ENCODE data around the gene KIF25. TPM values are rescaled to one million over a fixed set of nuclear protein-coding genes. Genes with fewer than 3 reads are reported as not detected.

Gene KIF25, protein sequence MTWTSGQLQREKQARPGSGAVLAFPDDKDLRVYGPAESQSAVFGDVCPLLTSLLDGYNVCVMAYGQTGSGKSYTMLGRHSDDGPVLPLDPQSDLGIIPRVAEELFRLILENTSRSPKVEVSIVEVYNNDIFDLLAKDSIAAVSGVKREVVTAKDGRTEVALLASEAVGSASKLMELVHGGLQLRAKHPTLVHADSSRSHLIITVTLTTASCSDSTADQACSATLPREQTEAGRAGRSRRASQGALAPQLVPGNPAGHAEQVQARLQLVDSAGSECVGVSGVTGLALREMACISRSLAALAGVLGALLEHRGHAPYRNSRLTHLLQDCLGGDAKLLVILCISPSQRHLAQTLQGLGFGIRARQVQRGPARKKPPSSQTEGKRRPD
- total RNA-seq: 0.16 TPM in 1 of 2 replicates, not detected in the other
- polyA plus RNA-seq (2012): not detected

DNA sequence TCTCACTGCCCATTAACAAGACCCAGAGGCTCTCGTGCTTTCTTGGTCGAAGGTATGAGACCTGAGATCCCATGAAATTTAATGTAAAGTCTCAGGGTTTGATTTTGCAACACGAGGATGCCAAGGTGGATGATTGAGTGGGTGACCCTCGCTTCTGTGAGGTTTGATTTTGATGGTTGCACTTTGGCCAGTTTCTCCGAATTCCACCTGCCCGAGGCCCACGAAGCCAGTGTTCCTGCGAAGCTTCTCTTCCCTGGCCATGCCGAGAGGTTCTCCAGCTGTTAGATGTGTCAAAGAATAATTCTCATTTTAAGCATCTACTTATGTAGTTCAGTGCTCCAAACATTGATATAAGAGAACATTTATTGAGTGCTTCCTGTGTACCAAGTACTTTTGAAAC, at the start of gene KIF25:
TSS of gene KIF25 (plus strand) at position 30 of the 400 bp plus-strand sequence. CDS start 31,915 bp downstream, outside the sequence.
- DNase-seq (ENCODE audit: low read depth): no peak

DNA sequence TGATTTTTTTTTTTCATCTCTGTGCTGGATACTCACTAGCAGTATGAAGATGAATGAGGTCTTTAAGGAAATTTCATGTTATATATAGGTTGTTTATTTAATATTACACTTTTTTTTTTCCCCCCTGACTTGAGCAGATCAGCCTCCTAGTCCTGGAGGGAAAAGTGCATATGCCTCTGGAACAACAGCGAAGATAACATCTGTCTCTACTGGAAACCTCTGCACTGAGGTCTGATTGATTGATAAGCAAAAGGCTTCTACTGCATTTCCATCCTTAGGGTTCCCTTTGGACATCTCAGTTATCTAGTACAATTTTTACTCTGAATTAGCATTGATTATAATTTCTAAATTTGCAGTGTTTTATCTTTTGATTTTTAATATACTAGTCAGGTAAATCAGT, 49.8 kb upstream of the KIF25 start:
- no peak for DNase-seq (ENCODE audit: low read depth)

DNA sequence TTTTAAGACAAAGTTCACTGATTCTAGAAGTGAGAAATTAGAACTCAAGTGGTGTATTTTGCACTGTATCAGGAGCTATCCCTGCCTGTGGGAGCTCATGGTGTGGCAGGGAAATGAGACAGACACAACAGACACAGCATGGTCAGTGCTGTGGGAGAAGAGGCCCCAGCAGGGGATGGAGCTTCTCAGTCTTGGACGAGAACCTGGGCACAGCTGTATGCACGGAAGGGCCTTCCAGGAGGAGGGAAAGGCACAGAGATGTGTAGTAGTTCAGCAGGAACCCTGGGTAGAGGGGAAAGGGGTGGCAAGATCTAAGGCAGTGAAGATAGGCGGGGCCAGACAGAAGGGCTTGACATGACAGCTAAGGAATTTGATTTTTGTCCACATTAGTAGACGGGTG, 48.8 kb upstream of the KIF25 start:
- no peak for DNase-seq (ENCODE audit: low read depth)

DNA sequence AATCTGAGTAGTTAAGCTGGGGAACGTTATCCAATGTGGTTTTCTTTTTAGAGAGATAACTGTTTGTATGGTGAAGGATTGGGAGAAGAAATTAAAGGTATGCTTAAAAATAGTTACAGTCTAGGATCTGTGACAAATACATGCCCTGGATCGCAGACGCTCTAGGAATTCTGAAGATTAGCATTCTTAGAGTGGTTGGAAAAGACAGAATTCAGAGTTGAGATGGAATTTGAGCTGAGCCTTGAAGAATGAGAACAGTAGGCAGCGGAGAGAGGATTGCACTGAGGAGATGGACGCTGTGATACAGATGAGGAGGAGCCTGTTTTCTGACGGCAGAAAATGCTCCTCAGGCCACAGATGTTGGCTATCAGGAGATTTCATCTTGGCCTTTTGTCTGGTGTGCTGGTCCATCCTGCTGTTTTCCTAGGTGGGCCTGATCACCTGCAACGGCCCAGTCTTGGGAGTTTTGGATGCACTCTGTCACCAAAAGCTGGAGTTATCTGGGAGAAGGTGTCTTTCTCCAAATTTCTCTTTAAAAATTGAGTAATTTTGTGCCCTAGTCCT, 48.3 kb upstream of the KIF25 start:
- DNase-seq (ENCODE audit: low read depth): no peak

DNA sequence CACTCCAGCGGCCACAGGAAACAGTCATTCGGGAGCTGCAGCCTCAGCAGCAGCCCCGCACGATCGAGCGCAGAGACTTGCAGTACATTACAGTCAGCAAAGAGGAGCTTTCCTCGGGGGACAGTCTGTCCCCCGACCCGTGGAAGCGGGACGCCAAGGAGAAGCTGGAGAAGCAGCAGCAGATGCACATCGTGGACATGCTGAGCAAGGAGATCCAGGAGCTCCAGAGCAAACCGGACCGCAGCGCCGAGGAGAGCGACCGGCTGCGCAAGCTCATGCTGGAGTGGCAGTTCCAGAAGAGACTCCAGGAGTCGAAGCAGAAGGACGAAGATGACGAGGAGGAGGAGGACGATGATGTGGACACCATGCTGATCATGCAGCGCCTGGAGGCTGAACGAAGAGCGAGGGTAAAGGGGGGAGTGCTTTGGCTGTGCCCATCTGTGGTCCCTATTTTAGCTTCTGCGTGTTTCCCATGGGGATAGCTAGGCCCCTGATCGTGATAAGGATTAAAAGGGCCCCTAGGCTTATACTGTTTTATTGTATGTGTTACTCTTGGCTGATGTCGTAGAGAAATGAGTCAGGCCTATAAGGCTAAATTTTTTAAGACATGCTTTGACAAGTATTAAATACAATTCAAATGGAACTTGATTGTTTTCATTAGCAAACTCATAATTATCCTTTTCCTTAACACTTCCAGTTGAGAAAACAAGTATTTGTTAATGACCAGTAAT, 45.5 kb upstream of the KIF25 start:
- no peak for DNase-seq (ENCODE audit: low read depth)

DNA sequence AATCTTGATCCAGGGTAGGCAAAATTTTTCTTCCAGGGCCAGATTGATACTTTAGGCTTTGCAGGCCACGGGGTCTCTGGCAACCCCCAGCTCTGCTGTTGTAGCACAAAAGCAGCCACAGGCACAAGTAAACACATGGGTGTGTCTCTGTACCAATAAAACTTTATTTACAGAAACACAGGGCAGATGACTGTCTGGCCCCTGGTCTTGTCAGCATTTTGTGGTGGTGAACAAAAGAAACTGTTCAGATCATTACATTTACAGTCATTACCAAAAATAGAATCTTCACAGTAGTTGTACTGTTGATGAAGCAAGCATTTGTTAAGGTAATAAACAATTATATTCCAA, 45.0 kb upstream of the KIF25 start:
- DNase-seq (ENCODE audit: low read depth): no peak

DNA sequence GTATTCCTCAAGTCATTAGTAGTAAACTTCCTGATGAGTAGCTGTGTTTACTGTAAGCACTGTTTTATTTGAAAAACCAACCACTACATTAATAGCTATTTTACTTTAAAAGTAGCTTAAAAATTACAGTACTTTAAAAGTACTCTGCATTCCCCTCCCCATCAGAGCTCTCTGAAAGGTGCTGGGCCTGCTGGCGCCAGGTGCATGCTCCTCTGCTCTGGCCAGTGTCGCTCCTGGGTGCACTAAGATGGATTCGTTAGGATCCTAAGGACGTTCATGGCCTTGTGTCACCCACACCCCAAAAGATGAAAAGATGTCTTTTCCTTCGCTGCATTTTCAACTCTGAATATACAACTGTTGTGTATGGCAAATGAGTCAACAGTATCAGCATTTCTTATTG, 43.9 kb upstream of the KIF25 start:
- DNase-seq (ENCODE audit: low read depth): no peak

DNA sequence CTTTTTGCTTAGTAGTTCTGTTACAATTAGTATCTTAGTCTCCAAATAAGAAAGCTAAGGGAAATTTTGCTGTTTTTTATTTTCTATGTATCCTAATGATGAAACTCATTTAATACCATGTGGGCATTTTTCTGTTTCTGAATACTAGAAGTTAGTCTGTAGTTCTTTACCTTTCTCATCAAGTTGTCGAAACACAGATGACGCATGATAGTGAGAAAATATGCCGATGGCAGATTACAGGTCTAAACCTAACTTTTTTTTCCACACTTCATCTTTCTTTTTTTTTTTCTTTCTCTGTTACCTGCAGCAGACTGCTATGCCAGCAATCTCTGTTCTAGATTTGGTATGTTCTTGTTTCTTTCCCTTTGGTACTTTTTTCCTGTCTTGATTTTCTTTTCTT, 43.3 kb upstream of the KIF25 start:
- DNase-seq (ENCODE audit: low read depth): no peak

DNA sequence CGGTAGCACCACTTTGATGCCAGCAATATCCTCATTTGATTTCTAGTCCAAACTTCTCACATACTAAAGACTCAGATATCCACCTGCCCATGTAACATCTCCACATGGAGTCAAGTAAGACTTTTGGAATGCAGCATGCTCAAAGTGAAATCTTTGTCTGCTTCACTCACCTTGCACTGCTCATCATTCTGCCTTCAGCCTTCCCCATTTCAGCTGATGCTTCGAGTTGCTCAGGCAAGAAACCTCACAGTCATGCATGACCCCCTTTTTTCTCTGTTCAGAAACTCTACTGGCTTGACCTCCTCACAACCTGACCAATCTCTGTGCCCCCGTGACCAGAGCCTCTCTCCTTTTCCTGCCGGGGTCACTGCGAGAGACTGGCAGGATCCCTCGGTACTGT, 41.0 kb upstream of the KIF25 start:
- DNase-seq (ENCODE audit: low read depth): no peak

DNA sequence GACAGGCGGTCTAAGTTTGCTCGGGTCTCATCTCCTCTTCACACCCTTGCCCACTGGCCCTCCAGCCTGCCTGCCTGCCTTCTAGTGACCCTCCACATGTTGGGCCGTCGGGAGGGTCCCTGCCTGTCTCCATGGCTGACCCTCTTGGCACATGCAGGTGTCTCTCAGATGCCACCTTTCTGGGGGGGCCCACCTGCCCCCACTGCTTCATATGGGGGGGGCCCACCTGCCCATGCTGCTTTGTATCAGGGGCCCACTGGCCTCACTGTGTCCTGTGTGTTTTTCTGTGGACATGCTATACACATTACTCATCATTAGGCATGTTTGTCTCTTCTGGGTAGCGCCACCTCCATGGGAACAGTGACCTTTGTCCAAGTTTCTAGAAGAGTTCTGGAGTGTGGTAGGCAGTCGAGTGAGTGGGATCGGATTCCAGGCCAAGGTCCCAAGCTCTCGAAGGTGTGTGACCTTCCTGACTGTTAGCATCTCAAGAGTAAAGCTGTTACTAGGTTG, 40.4 kb upstream of the KIF25 start:
- DNase-seq (ENCODE audit: low read depth): peak; percentile 17

DNA sequence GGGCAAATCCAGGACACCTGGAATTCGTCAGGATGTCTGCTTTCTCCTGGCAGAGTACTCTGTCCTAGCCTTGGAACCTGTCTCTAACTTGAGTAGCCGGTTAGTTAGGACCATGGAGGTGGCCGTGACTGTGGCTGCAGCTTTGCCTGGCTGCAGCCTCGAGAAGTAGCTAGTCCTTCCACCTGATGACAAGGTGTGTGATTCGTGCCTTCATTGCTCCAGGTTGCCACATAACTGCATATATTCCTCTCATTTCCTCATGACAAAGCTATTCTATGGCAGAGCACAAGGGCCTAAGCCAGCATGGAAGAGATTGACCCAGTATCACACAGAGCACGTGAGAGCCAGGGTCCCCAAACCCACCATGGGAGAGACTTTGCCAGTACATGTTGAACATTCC, 39.8 kb upstream of the KIF25 start:
- no peak for DNase-seq (ENCODE audit: low read depth)

DNA sequence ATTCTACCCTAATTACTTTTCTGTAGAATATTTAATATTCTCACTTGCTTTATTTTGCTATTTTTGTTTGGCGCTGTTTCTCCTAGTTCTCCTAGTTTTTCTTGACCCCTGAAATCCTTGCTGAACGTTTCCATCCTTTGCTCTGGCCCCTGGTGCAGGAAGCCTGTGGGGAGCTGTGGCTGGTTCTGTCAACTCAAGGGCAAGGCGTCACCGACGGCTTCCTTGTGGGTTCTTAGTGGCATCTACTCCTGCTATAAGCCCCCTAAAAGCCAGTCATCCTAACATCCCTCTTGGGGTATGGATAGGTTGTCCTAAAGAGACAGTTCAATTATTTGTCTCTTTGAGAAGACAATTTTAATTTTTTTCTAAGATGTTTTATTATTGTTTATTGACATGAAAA, 36.9 kb upstream of the KIF25 start:
- DNase-seq (ENCODE audit: low read depth): no peak

DNA sequence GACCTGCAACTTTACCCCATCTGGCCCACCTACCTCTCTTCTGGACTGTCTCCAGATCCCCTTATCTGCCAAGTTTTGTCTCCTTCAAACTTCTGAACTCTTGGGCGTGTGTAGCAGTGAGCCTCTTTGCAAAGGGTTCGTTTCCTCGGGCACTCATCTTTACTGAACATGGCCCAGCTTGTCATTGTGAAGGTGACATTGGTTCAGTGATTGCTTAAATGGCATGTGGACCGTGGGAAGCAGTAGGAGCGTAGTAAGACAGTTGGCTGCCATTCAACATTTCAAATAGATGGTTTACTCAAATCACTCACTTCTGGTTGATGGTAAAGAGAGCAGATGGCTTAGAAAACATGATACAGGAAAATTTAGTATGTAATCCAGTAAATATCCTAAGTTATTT, 34.8 kb upstream of the KIF25 start:
- no peak for DNase-seq (ENCODE audit: low read depth)

DNA sequence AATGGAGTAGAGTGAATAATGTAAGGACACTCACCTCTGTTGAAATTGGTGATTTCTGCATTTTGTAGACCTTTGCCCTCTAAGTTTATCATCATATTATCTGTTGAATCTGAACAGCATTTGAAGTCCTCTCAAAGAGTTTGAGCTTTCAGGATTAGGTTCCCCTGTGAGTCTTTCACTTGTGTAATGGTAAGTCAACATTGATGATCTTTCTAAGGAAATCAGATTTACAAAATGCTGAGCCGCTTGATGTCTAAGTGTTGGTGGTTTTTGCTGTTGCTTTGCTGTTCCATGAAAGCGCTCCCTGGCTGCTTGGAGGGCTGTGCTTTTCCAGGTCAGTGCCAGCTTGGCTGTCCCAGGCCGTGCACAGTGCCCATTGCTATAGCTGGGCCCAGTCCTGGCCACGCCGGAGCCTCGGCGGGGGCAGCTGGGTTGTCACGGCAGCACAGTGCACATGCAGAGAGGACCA, 33.8 kb upstream of the KIF25 start:
- no peak for DNase-seq (ENCODE audit: low read depth)

DNA sequence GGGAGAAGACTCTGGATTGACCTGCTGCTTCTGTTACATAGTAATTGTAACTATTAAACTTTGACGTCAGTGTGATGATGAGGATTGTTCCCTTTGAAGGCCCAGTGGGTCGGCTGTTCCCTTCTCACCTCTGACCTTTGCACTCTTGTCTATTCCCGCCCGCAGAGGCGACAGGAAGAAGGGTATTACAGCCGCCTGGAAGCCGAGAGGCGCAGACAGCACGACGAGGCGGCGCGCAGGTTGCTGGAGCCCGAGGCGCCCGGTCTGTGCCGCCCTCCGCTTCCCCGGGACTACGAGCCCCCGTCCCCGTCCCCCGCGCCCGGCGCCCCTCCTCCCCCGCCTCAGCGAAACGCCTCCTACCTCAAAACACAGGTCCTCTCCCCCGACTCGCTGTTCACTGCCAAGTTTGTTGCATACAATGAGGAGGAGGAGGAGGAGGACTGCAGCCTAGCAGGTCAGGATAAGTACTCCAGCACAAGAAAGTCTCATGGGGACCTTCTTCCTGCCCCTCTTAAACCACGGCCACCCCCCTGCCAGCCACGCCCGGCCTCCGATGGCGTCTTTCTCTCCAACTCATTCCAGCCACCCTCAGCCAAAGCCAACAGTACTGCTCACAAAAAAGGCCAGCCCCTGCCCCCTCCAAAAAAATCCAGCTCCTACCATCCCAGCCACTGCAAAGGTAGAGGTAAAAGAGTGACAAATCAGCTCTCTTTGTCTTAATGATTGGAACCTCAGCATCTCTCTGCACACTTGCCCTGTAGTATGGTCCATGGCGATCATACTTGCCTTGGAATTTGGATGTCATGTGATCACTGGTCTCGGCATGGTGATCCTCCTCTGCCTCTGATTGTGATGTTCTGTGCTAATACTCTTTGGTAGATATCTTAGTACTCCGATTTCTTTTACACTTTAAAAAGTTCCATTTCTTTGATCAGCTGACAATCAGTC, 31.6 kb upstream of the KIF25 start:
- DNase-seq (ENCODE audit: low read depth): no peak

DNA sequence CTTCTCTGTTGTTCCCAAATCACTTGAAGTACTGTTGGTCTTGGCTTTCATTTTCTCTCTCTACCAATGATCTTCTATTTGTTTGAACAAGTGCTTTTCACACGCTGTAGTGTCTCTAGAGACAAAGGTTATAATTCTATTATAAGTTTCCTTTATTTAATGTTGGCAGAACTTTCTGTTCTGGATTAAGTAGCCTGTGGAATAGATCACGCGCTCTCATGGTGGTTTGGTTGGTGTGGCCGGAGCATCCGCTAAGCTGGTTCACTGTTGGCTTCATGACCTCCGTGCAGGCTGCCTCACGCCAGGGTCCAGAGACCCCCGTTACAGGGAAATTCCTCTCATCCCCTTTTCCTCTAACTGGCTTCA, 30.9 kb upstream of the KIF25 start:
- DNase-seq (ENCODE audit: low read depth): no peak

DNA sequence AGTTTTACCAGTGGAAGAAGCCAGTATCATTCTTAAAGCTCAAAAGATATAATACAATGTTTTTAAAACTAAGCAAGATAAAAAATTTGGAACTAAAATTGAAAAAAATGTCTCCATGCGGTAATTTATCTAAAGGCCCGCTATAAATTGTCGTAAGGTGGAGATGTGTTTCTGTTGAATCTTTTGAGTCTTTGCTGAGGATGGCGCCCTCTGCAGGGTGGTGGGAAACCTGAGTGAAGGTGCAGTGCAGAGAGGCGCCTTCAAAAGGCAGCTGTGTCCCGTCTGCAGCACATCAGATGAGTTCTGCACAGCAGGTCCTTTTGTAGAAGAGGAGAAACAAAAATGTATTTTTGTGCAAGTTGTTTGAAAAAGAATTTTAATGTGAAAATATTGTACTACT, 29.4 kb upstream of the KIF25 start:
- DNase-seq (ENCODE audit: low read depth): no peak

DNA sequence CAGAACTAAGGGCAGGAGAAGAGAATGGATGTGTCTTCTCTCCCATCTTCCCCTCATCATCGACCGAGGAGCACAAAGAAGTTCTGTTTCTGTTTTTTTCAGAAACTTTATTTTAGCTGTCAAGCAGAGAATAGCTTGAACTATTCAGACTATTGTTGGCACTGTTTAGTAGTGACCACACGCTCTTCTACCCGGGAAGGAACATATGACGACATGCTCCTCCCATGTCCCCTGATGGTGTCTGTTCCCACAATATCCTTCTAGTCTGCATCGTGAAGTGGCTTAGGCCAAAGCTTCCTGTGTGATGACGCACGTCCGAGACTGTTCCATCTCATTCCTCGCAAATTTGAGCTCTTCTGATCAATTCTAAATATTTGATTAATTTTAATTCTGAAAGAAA, 27.2 kb upstream of the KIF25 start:
- DNase-seq (ENCODE audit: low read depth): no peak

DNA sequence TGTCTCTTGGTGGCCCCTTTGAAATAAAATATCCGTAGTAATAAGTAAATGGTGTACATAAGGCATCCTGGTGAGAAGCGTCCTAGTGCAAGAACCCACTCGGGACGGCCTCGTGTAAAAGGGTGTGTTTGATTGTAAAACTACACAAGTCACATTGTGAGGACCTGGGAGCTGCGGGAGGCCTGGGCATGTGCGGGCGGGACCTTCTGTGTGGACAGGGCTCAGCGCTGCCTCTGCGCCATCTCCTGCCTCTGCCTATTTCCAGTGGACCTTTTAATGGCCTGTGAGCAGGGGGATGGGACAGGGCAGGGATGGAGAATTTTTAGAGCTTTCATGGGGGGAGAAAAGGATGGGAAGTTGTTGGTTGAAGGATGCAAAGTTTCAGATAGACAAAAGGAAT, 25.3 kb upstream of the KIF25 start:
- no peak for DNase-seq (ENCODE audit: low read depth)

DNA sequence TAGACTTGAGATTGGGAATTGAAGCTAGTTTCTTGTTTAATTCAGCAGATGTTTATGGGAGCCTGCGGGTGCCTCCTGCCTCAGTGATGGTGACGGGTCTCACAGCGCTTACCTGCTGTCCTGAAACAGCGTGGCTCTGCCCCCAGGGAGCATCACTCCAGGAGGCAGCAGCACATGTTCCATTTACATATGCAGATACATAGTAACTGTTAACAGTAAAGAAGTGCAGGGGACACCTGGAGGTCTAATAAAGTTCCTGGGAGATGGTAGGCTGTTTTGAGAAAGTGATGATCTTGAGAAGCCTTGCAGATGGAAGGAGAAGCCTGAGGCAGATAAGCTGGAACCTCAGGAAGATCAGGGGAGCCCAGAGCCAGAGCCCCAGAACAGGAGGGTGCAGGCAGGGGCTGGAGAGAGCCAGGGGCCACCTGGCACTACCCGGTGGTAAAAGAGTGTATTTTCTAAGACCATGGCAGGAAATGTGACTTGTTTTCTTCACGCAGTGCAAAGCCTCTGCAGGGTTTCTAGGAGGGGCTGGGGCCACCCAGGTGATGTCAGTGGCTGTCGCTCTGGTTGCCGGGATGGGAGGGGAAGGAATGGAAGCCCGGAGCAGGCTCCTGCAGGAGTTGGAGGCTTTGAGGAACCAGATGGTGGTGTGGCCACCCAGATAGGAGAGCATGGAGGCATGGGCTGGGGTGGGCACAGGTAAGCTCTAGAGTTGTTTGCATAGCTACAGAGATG, 24.2 kb upstream of the KIF25 start:
- no peak for DNase-seq (ENCODE audit: low read depth)
